ENCODE results near the gene SLCO1A2.
A peak's percentile ranks its signal among the peaks of the same experiment; 100 is the strongest.
"Not testable (repeated sequence)": the region's sequence is repeated elsewhere in the genome, so short reads cannot be mapped to it uniquely, and the experiment has no call there.

SLCO1A2 gene

GRCh38 chr12:21334771-21335325 is at the start of gene SLCO1A2:
Gene SLCO1A2, minus strand, starts transcription at chr12:21334917. Its CDS starts 270 bp downstream, at chr12:21334647.
- TF ChIP-seq CTCF (IDR thresholded peaks at IDR 0.05; ENCODE audit: low read depth, low read length) = no peak

GRCh38 chr12:21384261-21384660 is 49.5 kb upstream of the SLCO1A2 start:
- no peak for TF ChIP-seq CTCF (IDR thresholded peaks at IDR 0.05; ENCODE audit: low read depth, low read length)
- H3K4me3 ChIP-seq (replicated peaks in 1 of 2; ENCODE audit: low read depth in 2 of 2, low read length in 2 of 2) = no peak overlapping the region
- DNase-seq (ENCODE audit: low read depth in 2 of 2) = no peak

More at GRCh38 chr12:21334771-21335325, at the start of gene SLCO1A2:
- DNase-seq (ENCODE audit: low read depth in 2 of 2) = peak in 1 of 2 donors; percentile 5
- H3K4me3 ChIP-seq (replicated peaks in 1 of 2; ENCODE audit: low read depth in 2 of 2, low read length in 2 of 2) = no peak within 1 kb of the TSS

GRCh38 chr12:21381320-21381719 is 46.6 kb upstream of the SLCO1A2 start:
- not testable (repeated sequence) for DNase-seq (ENCODE audit: low read depth in 2 of 2); H3K4me3 ChIP-seq (replicated peaks in 1 of 2; ENCODE audit: low read depth in 2 of 2, low read length in 2 of 2)

- TF ChIP-seq CTCF (IDR thresholded peaks at IDR 0.05; ENCODE audit: low read depth, low read length) = no peak
- H3K4me3 ChIP-seq (replicated peaks in 1 of 2; ENCODE audit: low read depth in 2 of 2, low read length in 2 of 2) = no peak overlapping the region
- no peak for DNase-seq (ENCODE audit: low read depth in 2 of 2)
These were observed 44.5 kb upstream of the SLCO1A2 start for GRCh38 chr12:21379218-21379617.

GRCh38 chr12:21372602-21373001 is 37.9 kb upstream of the SLCO1A2 start, which contains the start of gene IAPP:
Gene IAPP, plus strand, starts transcription at chr12:21372902. Its CDS starts 450 bp downstream, at chr12:21373352.
- TF ChIP-seq CTCF (IDR thresholded peaks at IDR 0.05; ENCODE audit: low read depth, low read length) = no peak
- no peak within 1 kb of the TSS for H3K4me3 ChIP-seq (replicated peaks in 1 of 2; ENCODE audit: low read depth in 2 of 2, low read length in 2 of 2)
- no peak for DNase-seq (ENCODE audit: low read depth in 2 of 2)

GRCh38 chr12:21370845-21371449 is 36.2 kb upstream of the SLCO1A2 start:
- no peak for TF ChIP-seq CTCF (IDR thresholded peaks at IDR 0.05; ENCODE audit: low read depth, low read length)
- H3K4me3 ChIP-seq (replicated peaks in 1 of 2; ENCODE audit: low read depth in 2 of 2, low read length in 2 of 2) = no peak overlapping the region
- no peak for DNase-seq (ENCODE audit: low read depth in 2 of 2)

- no peak for TF ChIP-seq CTCF (IDR thresholded peaks at IDR 0.05; ENCODE audit: low read depth, low read length)
- no peak overlapping the region for H3K4me3 ChIP-seq (replicated peaks in 1 of 2; ENCODE audit: low read depth in 2 of 2, low read length in 2 of 2)
- peak in 1 of 2 donors; percentile 25 for DNase-seq (ENCODE audit: low read depth in 2 of 2)
These were observed 34.6 kb upstream of the SLCO1A2 start for GRCh38 chr12:21369141-21369980.

GRCh38 chr12:21360632-21361031 is 25.9 kb upstream of the SLCO1A2 start:
- not testable (repeated sequence) for DNase-seq (ENCODE audit: low read depth in 2 of 2); H3K4me3 ChIP-seq (replicated peaks in 1 of 2; ENCODE audit: low read depth in 2 of 2, low read length in 2 of 2)
